GM04503 (cell line): ENCODE results near the gene HPSE.

Source experiments
- DNase-seq: peaks from one replicate; pipeline ENCODE4 v3.0.0-alpha.2; 2012; ENCODE audit warnings: low read depth

The HPSE gene

DNA sequence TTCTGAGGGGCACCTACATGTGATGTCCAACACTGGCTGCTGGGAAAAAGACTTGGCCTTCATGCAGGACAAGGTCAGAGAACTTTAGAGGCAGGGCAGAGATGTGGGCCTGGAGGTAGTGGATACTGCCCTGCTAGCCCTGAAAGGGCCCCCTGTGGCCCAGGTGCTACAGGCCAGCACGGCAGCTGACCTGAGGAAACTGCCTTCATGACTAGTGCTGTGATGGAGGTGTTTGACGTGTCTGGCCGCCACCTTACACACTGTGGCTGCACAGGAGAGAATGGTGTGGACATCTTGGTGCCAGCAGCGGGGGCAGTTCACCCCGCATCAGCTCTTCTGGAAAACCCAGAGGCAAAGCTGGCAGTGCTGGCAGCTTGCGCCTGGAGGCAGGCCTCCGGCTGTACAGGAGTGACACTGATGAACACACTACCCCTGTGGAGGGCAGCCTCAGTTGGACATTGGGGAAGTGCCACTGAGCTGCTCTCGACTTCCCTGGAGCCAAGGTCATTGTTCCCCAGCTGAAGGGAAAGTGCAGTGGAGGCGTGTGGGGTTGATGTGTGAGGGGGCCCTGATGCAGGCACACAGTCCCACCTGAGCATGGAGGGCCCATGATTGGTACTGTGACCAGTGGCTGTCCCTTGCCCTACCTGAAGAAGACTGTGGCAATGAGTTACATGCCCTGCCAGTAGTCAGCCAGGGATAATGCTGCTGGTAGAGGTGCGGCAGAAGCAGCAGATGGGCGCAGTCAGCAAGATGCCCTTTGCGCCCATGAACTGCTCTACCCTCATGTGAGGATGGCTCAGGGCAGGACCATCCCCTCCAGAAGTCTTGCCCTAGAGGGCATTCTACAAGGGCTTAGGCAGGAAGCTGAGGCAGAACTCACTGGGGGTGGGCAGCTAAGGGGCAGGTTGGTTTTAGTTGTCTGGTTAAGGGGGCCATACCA lies 87.0 kb downstream of the HPSE start:
- DNase-seq = no peak
